SK-N-SH (cell line): Measurements from ENCODE around the gene PLEKHD1. TPM values are rescaled to one million over a fixed set of nuclear protein-coding genes. Genes with fewer than 3 reads are reported as not detected.

Experiments
- CTCF ChIA-PET: fragments of 300-600, 350-600 bp; formaldehyde crosslinking; extraction: SDS; loops from one replicate; lab custom pipeline; 2021; lab: Yijun Ruan, JAX
- POLR2A ChIA-PET: fragments of 350-600 bp; sonication (Branson Sonifier 250); formaldehyde crosslinking; extraction: SDS; loops from one replicate; lab custom pipeline; 2020; ENCODE audit warnings: antibody characterized with exemption, inconsistent platforms; lab: Yijun Ruan, JAX
- DNase-seq: peaks from one replicate; pipeline ENCODE4 v3.0.0; 2012
- H2AFZ ChIP-seq: fragments of 200-600 bp; sonication (generic); 2 replicates; pipeline ENCODE4 v1.8.1; 2016; ENCODE audit warnings: antibody characterized with exemption, mild to moderate bottlenecking, low read depth
- H3F3A ChIP-seq: fragments of 200-600 bp; sonication (generic); replicated peaks from 2 replicates; pipeline ENCODE3; 2016; ENCODE audit warnings: antibody characterized with exemption, mild to moderate bottlenecking; ENCODE audit not compliant: insufficient read depth
- H3K27ac ChIP-seq, 2 experiments: fragments of 200-500 bp in 1 of 2; fragments of 200-600 bp in 1 of 2; sonication (Bioruptor generic) in 1 of 2; sonication (generic), shearing (Covaris generic) in 1 of 2; 2 replicates each; pipeline versions ENCODE4 v1.5.1 to v1.6.1; 2014 to 2016; ENCODE audit warnings: low read depth in 2 of 2, inconsistent platforms in 1 of 2, low read length in 1 of 2, mild to moderate bottlenecking in 1 of 2, mixed read lengths in 1 of 2
- H3K27me3 ChIP-seq: fragments of 200-600 bp; sonication (generic), shearing (Covaris generic); 2 replicates; pipeline ENCODE4 v1.6.1; 2016; ENCODE audit warnings: mixed run types; ENCODE audit not compliant: insufficient read depth
- H3K36me3 ChIP-seq, 2 experiments: fragments of 200-500 bp in 1 of 2; fragments of 200-600 bp in 1 of 2; sonication (Bioruptor generic) in 1 of 2; sonication (generic) in 1 of 2; replicated peaks in 1 of 2; 2 replicates each; pipeline versions ENCODE3 to v1.5.1; 2014 to 2016; ENCODE audit warnings: low read length in 1 of 2, mild to moderate bottlenecking in 1 of 2; ENCODE audit not compliant: insufficient read depth in 2 of 2, control insufficient read depth in 1 of 2
- H3K4me1 ChIP-seq, 2 experiments: fragments of 200-500 bp in 1 of 2; fragments of 200-600 bp in 1 of 2; sonication (Bioruptor generic) in 1 of 2; sonication (generic), shearing (Covaris generic) in 1 of 2; 2 replicates each; pipeline versions ENCODE4 v1.5.1 to v1.6.1; 2014 to 2016; ENCODE audit warnings: low read depth in 1 of 2, low read length in 1 of 2, mixed run types in 1 of 2; ENCODE audit not compliant: insufficient read depth in 2 of 2, control insufficient read depth in 1 of 2
- H3K4me2 ChIP-seq: fragments of 200-600 bp; sonication (generic), shearing (Covaris generic); 2 replicates; pipeline ENCODE4 v1.6.1; 2017; ENCODE audit warnings: mixed run types
- H3K4me3 ChIP-seq, 2 experiments: fragments of 200-500 bp in 1 of 2; fragments of 200-600 bp in 1 of 2; sonication (Bioruptor generic) in 1 of 2; sonication (generic), shearing (Covaris generic) in 1 of 2; 2 replicates each; pipeline versions ENCODE4 v1.5.1 to v1.8.1; 2014 to 2016; ENCODE audit warnings: low read depth in 2 of 2, inconsistent platforms in 1 of 2, low read length in 1 of 2, mild to moderate bottlenecking in 1 of 2, mixed read lengths in 1 of 2, moderate library complexity in 1 of 2
- H3K79me2 ChIP-seq: fragments of 200-600 bp; sonication (generic); 2 replicates; pipeline ENCODE4 v1.8.1; 2017; ENCODE audit warnings: mild to moderate bottlenecking; ENCODE audit not compliant: insufficient read depth
- H3K9ac ChIP-seq: fragments of 200-600 bp; sonication (generic); 2 replicates; pipeline ENCODE4 v1.6.1; 2017; ENCODE audit warnings: mixed run types
- H3K9me2 ChIP-seq: fragments of 200-600 bp; sonication (generic); 2 replicates; pipeline ENCODE4 v1.6.1; 2017; ENCODE audit warnings: mixed run types
- H3K9me3 ChIP-seq: fragments of 200-600 bp; sonication (generic); 2 replicates; pipeline ENCODE4 v1.6.1; 2017; ENCODE audit warnings: mixed run types, mild to moderate bottlenecking, moderate library complexity
- H4K20me1 ChIP-seq: fragments of 200-600 bp; sonication (generic); 2 replicates; pipeline ENCODE4 v1.6.1; 2017; ENCODE audit warnings: mild to moderate bottlenecking, mixed run types; ENCODE audit not compliant: insufficient read depth
- EP300 ChIP-seq, 2 experiments: IDR thresholded peaks; 2 replicates each; pipeline versions ENCODE4 v1.4.0 to v1.6.1; 2012; ENCODE audit warnings: borderline replicate concordance in 1 of 2, low read depth in 1 of 2, low read length in 1 of 2
- FOXJ3 ChIP-seq: sonication (generic); formaldehyde crosslinking; IDR thresholded peaks from 2 replicates; pipeline ENCODE4 v1.5.1; 2020; ENCODE audit warnings: mild to moderate bottlenecking, missing genetic modification reagents
- GATA2 ChIP-seq: sonication (generic); formaldehyde crosslinking; IDR thresholded peaks from 2 replicates; pipeline ENCODE4 v1.5.0; 2020; ENCODE audit warnings: mild to moderate bottlenecking, missing genetic modification reagents
- MEF2A ChIP-seq: IDR thresholded peaks from 2 replicates; pipeline ENCODE4 v1.4.0; 2012; ENCODE audit warnings: low read depth, borderline replicate concordance
- POLR2AphosphoS5 ChIP-seq: IDR thresholded peaks from 2 replicates; pipeline ENCODE4 v1.6.1; 2012; ENCODE audit warnings: low read depth, low read length
- RFX5 ChIP-seq: IDR thresholded peaks from 2 replicates; pipeline ENCODE4 v1.6.1; 2012; ENCODE audit warnings: mild to moderate bottlenecking, improper control_type of control experiment, low read length
- SIN3A ChIP-seq: IDR thresholded peaks from 2 replicates; pipeline ENCODE4 v1.6.1; 2012; ENCODE audit warnings: low read depth, mild to moderate bottlenecking, low read length, moderate library complexity, borderline replicate concordance
- SMC3 ChIP-seq: IDR thresholded peaks from 2 replicates; pipeline ENCODE4 v1.6.1; 2012; ENCODE audit warnings: low read depth, low read length, improper control_type of control experiment
- TAF1 ChIP-seq: IDR thresholded peaks from 2 replicates; pipeline ENCODE4 v1.6.1; 2012; ENCODE audit warnings: low read depth, mild to moderate bottlenecking, low read length, moderate library complexity, borderline replicate concordance
- WGBS: methylation state at CpG from one replicate; pipeline ENCODE4 v1.1.6; 2017; ENCODE audit warnings: low lambda C conversion rate; 5-methylcytosine and 5-hydroxymethylcytosine counted together
- polyA plus RNA-seq, 3 experiments: library from polyadenylated mRNA; depleted of rRNA; stranded (reverse); fragments of >200 nt; gene quantifications; 2 replicates each; pipeline ENCODE4 v1.2.3, GENCODE V29; 2012
- TF ChIP-seq, protein P1 (sequence below): IDR thresholded peaks from 2 replicates; pipeline ENCODE4 v1.4.0; 2012; ENCODE audit warnings: low read depth, borderline replicate concordance
- TF ChIP-seq, protein P2 (sequence below): fragments of 150-350 bp; IDR thresholded peaks from 2 replicates; pipeline ENCODE4 v1.6.1; 2016; ENCODE audit warnings: mild to moderate bottlenecking, low read depth, low read length
- TF ChIP-seq, protein P3 (sequence below): fragments of 200-600 bp; sonication (generic); IDR thresholded peaks from 2 replicates; pipeline ENCODE4 v1.6.1; 2017; ENCODE audit warnings: antibody characterized with exemption, mild to moderate bottlenecking, moderate library complexity
- TF ChIP-seq, protein P4 (sequence below): IDR thresholded peaks from 2 replicates; pipeline ENCODE4 v1.6.1; 2012; ENCODE audit warnings: mild to moderate bottlenecking, low read depth, low read length, moderate library complexity

PLEKHD1 gene
- polyA plus RNA-seq, 1 of the 3 experiments (the other 2 are of a cell fraction), result 0.05 TPM

DNA sequence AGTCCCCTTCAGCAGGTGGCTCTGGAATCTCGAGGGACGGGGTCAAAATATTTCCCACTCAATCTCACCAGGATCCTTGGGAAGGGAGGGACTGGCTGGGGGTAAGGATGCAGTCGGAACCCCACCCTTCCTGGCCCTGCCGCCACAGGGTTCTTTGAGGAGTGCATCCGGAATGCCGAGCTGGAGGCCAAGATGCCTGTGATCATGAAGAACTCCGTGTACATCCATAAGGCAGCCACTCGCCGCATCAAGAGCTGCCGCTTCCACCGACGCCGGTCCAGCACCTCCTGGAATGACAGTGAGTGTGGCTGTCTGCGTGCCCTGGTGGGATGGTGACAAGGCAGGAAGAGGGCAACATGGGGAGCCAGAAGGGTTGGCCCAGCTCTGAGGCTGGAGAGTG, 43.1 kb downstream of the PLEKHD1 start:
- Histone ChIP-seq H3K79me2 (no peaks in the 10 kb centered on the region), H3K4me1 (no peaks in the 10 kb centered on the region), H2AFZ (no peak overlapping the region), H3K9me2 (no peaks in the 10 kb centered on the region), H4K20me1 (no peaks in the 10 kb centered on the region), H3K9ac (no peak overlapping the region), H3K4me3 (no peak overlapping the region), H3K9me3 (no peaks in the 10 kb centered on the region), H3F3A (no peaks in the 10 kb centered on the region), H3K27ac (no peak overlapping the region), H3K36me3 (no peaks in the 10 kb centered on the region), H3K27me3 (peaks cover 18% of the 10 kb centered on the region; the same call in 1 of the 2 replicates), H3K4me2 (no peak overlapping the region)
- ChIA-PET CTCF (interaction anchor here (0.9 to 9.7 kb wide), 4 partner anchors 8 to 199 kb away, joined by 3 to 98 read pairs (median 9); partner anchors contain the start of gene CCDC177), POLR2A (no interaction called here)
- TF ChIP-seq MEF2A (no peak), FOXJ3 (CRISPR knock-in tag) (no peak)
- TF ChIP-seq, protein P1, sequence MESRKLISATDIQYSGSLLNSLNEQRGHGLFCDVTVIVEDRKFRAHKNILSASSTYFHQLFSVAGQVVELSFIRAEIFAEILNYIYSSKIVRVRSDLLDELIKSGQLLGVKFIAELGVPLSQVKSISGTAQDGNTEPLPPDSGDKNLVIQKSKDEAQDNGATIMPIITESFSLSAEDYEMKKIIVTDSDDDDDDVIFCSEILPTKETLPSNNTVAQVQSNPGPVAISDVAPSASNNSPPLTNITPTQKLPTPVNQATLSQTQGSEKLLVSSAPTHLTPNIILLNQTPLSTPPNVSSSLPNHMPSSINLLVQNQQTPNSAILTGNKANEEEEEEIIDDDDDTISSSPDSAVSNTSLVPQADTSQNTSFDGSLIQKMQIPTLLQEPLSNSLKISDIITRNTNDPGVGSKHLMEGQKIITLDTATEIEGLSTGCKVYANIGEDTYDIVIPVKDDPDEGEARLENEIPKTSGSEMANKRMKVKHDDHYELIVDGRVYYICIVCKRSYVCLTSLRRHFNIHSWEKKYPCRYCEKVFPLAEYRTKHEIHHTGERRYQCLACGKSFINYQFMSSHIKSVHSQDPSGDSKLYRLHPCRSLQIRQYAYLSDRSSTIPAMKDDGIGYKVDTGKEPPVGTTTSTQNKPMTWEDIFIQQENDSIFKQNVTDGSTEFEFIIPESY, result no peak
- TF ChIP-seq, protein P2, sequence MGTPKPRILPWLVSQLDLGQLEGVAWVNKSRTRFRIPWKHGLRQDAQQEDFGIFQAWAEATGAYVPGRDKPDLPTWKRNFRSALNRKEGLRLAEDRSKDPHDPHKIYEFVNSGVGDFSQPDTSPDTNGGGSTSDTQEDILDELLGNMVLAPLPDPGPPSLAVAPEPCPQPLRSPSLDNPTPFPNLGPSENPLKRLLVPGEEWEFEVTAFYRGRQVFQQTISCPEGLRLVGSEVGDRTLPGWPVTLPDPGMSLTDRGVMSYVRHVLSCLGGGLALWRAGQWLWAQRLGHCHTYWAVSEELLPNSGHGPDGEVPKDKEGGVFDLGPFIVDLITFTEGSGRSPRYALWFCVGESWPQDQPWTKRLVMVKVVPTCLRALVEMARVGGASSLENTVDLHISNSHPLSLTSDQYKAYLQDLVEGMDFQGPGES, result no peak
- TF ChIP-seq, protein P3, sequence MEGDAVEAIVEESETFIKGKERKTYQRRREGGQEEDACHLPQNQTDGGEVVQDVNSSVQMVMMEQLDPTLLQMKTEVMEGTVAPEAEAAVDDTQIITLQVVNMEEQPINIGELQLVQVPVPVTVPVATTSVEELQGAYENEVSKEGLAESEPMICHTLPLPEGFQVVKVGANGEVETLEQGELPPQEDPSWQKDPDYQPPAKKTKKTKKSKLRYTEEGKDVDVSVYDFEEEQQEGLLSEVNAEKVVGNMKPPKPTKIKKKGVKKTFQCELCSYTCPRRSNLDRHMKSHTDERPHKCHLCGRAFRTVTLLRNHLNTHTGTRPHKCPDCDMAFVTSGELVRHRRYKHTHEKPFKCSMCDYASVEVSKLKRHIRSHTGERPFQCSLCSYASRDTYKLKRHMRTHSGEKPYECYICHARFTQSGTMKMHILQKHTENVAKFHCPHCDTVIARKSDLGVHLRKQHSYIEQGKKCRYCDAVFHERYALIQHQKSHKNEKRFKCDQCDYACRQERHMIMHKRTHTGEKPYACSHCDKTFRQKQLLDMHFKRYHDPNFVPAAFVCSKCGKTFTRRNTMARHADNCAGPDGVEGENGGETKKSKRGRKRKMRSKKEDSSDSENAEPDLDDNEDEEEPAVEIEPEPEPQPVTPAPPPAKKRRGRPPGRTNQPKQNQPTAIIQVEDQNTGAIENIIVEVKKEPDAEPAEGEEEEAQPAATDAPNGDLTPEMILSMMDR, result no peak
- WGBS, result 75% methylated on average over 14 of the region's 14 CpGs
- no peak for DNase-seq

DNA sequence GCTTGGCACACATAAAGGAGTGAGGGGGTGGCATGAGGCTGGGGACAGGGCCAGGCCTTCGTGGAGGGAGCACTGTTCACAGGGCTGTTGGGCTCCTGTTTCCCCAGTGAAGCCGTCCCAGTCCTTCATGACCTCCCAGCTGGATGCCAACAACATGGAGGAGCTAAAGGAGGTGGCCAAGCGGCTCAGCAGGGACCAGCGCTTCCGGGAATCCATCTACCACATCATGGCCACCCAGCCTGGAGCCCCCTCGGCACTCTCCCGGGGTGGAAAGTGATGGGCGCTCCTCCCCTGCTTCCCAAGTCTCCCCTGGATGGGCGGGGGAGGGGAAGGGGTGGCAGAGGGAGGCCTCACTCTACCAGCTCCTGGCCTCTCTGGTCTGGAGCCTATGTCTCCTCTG, 43.6 kb downstream of the PLEKHD1 start:
- H3K4me1 ChIP-seq, result no peaks in the 10 kb centered on the region
- H3F3A ChIP-seq, result no peaks in the 10 kb centered on the region
- no peaks in the 10 kb centered on the region for H3K36me3 ChIP-seq
- ChIA-PET CTCF (interaction anchor here (0.9 to 9.7 kb wide), 5 partner anchors 28 to 199 kb away, joined by 3 to 98 read pairs (median 9); partner anchors contain the start of gene CCDC177), POLR2A (no interaction called here)
- no peaks in the 10 kb centered on the region for H3K79me2 ChIP-seq
- no peak overlapping the region for H2AFZ ChIP-seq
- H3K27me3 ChIP-seq, result peaks cover 18% of the 10 kb centered on the region; the same call in 1 of the 2 replicates
- no peak overlapping the region for H3K4me2 ChIP-seq
- no peak overlapping the region for H3K4me3 ChIP-seq
- no peaks in the 10 kb centered on the region for H4K20me1 ChIP-seq
- H3K9me2 ChIP-seq, result no peaks in the 10 kb centered on the region
- no peaks in the 10 kb centered on the region for H3K9me3 ChIP-seq
- no peak for DNase-seq
- H3K9ac ChIP-seq, result no peak overlapping the region
- no peak overlapping the region for H3K27ac ChIP-seq
- WGBS, result 55% methylated on average over 8 of the region's 9 CpGs
- TF ChIP-seq EP300 (IDR thresholded peaks at IDR 0.05; ENCODE audit: borderline replicate concordance in 1 of 2, low read depth in 1 of 2, low read length in 1 of 2), result no peak
- TF ChIP-seq SMC3, result no peak
- TF ChIP-seq TAF1, result no peak
- TF ChIP-seq POLR2AphosphoS5, result no peak
- TF ChIP-seq GATA2 (CRISPR knock-in tag), result no peak
- TF ChIP-seq MEF2A, result no peak
- TF ChIP-seq, protein P4, sequence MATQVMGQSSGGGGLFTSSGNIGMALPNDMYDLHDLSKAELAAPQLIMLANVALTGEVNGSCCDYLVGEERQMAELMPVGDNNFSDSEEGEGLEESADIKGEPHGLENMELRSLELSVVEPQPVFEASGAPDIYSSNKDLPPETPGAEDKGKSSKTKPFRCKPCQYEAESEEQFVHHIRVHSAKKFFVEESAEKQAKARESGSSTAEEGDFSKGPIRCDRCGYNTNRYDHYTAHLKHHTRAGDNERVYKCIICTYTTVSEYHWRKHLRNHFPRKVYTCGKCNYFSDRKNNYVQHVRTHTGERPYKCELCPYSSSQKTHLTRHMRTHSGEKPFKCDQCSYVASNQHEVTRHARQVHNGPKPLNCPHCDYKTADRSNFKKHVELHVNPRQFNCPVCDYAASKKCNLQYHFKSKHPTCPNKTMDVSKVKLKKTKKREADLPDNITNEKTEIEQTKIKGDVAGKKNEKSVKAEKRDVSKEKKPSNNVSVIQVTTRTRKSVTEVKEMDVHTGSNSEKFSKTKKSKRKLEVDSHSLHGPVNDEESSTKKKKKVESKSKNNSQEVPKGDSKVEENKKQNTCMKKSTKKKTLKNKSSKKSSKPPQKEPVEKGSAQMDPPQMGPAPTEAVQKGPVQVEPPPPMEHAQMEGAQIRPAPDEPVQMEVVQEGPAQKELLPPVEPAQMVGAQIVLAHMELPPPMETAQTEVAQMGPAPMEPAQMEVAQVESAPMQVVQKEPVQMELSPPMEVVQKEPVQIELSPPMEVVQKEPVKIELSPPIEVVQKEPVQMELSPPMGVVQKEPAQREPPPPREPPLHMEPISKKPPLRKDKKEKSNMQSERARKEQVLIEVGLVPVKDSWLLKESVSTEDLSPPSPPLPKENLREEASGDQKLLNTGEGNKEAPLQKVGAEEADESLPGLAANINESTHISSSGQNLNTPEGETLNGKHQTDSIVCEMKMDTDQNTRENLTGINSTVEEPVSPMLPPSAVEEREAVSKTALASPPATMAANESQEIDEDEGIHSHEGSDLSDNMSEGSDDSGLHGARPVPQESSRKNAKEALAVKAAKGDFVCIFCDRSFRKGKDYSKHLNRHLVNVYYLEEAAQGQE, result no peak
- TF ChIP-seq, protein P3, result no peak
- no peak for TF ChIP-seq RFX5
- TF ChIP-seq SIN3A, result no peak
- TF ChIP-seq, all 33 proteins: peak for 0
